HG03066 (cell line): ENCODE data around the gene NINJ1.
"Not testable (repeated sequence)": the region's sequence is repeated elsewhere in the genome, so short reads cannot be mapped to it uniquely, and the experiment has no call there.

Source experiments
- ATAC-seq: cut with Tn5 transposase; IDR thresholded peaks from one replicate; pipeline ENCODE4 v1.9.1; 2021; ENCODE audit warnings: low read depth; ENCODE audit not compliant: unreplicated experiment

Gene NINJ1

DNA sequence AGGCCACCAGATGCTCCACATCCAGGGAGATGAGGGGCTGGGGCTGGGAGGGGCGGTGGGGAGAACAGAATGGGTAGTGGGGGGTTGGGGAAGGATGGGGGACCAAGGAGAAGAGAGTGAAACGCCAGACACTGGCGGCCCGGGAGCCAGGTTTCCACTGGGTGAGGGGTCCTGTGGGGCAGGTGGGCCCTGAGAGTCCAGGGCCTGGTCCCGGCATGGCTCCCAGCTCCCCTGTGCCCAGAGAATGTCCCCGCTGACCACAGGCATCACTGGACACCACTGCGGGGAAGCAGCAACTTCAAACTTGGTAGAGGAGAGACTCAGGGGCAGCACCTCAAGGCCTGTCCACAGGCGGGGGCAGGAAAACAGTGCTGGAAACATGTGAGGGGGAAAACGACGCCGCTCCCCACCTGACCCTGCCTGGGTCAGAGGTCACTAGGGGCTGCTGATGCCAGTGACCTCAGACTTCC is 13.2 kb downstream of the NINJ1 start:
- ATAC-seq, result no peak

GRCh38 chr9:93119953-93120845 is 13.9 kb downstream of the NINJ1 start:
- ATAC-seq, result peak; percentile 91

DNA sequence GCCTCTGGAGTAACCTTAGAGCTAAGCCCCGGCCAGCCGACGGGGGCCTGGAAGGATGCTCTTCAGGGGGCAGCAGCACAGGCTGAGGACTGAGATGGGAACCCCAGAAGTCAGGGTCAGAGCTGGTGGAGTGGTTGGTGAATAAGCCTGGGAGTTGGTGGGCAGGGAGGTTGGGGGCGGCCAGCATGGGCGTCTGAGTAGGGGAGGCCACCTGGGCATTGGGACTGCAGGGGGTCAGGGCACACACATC is 14.4 kb downstream of the NINJ1 start:
- no peak for ATAC-seq

DNA sequence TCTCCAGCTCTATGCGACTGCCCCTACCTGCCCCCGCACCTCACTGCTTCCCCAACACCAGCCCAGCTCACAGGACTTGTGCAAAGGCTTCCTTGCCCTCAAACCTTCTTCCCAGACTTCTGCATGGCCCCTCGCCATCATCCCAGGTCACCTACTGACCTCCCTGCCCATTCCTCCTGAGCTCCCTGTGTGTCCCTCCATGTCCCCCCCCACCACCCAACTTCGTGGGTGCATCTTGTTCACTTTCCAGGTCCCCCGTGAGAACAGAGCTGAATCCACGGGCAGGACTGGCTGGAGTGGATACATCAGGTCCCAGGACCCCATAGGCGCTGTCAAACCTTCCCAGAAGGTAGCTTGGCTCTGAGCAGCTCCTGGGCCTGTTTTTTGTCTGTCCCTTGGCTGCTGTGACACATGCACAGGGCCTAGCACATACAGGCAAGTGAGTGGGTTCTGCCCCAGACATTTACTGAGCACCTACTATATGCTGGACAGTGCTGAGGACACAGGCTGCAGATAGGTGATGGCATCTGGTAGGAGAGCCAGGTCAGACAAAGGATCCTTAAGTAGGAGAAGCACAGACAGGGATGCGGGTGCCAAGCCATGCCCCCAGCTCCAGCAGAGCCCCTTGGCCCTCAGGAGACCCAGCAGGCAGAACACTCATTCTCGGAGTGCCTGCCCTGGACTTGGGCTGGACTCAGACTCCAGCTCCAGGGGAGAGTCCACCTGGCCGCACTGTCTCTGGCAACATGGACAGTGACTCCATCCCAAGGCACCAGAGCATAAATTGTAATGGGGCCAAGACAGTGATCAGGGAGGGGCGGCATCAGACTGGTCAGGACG is 15.0 kb downstream of the NINJ1 start:
- no peak for ATAC-seq

DNA sequence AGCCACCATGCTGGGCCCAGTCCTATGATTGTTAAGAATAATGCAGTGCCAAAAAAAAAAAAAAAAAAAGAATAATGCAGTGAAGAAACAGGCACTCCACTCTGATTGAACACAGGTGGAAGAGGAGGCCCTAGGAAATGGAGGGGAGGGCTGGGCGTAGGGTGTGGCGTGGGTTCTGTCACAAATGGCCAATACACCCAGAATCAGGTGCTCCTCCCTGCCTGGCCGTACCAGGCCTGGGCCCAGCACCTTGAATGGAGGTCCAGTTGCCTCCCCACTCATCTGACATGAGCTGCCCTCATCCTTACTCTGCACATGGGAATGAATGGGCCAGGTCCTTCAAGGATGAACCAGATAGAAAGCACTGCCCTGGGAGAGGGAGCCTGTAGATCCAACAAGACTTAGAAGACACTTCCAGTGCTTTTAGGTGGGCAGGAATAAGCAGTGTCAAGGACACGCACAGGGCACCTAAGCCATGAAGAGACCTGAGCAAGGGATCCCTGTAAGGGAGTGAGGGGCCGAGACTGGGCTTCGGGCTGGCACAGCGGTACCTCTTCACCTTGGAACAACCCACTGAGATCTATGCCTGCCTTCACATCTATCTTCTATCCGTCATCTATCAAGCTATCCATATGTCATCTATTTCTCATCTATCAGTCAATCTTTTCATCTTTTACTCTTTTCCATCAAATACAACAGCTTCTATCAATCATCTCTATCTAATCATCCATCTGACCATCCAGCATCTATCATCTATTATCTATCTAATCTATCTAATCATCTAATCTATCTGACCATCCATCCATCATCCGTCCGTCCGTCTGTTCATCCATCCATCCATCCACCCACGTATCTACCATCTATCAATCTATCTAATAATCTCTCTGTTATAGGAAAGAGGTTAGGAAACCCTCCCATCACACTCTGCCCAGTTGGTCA is 15.9 kb downstream of the NINJ1 start:
- ATAC-seq, result no peak

- not testable (repeated sequence) for ATAC-seq
Observed at GRCh38 chr9:93117521-93117920, 16.5 kb downstream of the NINJ1 start.

DNA sequence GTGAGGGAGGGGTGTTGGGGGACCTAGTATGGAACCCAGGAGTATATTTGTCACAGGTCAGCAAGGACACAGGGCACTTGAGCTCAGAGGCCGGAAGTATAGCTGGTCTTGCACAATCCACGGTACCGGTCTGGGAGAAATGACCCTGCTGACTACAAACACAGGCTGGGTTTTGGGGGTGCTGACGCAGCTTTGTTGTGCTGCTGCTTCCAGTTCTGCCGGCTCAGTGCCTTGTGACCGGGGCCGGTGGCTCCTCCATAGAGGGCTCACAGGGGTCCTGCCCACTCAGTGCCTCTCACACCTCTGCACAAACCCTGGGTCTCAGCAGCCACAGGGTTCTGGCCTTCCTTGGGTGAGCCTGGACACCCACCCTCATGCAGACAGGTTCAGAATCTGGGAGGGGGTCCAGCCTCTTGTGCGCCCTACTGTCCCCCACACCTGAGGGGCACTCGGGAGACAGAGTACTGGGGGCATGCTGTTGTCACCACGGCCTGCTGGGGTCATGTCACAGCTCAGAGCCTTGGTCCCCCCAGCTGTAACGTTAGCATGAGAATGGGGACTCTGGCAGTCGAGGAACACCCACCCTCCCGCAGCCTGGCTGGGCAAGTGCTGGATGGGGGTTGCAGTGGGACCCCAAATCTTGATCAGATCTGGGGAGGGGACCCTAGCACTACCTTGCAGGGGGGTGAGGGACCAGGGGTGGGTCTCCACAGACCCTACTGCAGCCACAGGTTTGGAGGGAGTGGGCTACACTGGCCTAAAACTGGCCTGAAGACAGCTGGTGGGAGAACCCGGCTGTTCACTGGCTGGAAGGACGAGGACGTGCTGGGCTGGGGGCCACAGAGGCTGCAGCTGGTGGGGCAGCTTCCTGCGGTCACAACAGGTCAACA is 17.7 kb downstream of the NINJ1 start:
- ATAC-seq, result no peak

GRCh38 chr9:93115486-93116071 is 18.5 kb downstream of the NINJ1 start:
- no peak for ATAC-seq

DNA sequence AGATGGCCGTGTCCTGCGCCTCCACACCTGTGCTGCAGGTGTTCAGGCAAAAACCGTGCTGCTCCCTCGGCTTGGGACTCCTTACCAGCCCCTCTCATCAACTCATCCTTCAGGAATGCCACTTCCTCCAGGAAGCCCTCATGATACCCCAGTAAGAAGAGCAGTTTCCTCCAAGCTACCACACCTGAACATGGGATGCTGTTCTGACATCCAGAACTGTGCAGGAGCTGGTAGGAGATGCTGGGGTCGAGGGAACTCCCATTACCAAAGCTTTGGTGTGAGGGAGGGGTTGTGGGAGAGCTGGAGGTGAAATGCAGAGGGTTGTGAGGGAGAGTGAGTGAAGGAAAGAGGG is 19.1 kb downstream of the NINJ1 start:
- no peak for ATAC-seq

GRCh38 chr9:93114169-93114983 is 19.7 kb downstream of the NINJ1 start:
- no peak for ATAC-seq

DNA sequence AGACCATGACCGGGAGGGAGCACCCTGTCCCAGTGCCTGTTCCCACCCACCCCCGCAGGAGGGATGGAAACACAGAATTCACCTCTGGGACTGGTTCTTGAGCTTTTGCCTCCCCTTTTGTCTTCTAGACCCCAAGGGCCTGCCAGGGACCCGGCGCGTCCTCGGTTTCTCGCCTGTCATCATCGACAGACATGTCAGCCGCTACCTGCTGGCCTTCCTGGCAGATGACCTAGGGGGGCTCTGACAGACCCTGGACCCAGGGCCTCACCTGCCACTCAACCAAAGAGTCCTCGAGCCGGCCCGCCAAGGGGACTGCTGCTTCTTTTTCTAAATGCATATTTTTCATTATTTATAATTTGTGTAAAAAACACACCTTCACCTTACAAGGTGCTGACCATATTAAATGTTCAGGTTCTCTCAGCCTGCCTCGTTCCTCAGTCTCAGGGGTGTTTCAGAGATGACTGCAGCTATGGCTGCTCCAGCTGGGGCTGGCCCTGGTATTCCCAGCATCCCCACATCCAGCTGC is 21.1 kb downstream of the NINJ1 start:
- no peak for ATAC-seq

GRCh38 chr9:93112116-93112863 is 21.8 kb downstream of the NINJ1 start:
- no peak for ATAC-seq

DNA sequence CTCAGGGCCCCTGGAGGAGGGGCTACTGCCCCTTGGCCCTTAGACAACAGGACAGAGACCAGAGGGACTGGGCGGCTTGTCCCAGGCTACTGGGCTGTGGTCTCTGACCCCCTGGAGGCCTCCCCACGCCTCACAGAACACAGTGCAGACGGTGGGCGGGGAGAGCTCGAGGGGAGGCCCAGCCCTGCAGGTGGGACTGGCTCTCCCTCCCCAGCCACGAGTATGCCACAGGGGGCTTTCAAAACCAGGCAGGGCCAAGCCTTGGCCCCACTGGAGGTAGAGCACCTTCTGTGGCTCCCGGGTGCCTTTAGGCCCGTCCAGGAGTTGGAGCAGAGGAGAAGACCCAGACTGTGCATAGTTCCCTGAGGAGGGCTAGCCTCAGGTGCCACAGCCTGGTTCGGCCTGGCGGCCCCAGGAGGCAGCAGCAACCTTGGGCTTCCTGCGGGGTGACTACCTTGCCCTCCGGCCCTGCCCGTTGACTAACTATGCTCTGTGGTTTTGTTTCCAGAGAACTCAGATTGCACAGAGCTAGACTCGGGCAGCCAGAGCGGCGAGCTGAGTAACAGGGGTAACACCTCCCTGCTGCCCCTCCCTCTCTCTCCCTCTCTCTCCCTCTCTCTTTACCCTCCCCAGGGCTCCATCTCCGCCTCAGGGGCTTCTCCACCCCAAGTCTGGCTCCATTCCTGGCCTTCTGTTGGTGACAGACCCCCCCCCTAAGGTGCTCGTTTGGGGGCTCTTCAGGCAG is 22.5 kb downstream of the NINJ1 start:
- ATAC-seq, result no peak

DNA sequence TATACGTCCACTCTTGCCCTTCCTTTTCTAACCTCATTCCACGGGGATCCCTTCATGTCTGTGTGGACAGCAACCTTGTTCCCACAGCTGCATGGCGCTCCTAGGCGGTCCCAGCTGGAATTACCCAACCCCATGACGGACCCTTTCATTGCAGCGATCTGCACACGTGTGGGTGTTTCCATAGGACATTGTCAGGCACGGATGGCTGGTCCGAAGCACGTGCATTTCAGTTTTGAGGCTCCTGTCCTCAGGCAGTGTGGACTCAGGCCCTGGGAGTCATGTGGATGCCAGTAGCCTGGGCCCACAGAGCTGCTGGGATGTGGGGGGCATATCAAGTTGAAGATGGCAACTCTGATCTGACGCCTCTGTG is 23.1 kb downstream of the NINJ1 start:
- no peak for ATAC-seq

DNA sequence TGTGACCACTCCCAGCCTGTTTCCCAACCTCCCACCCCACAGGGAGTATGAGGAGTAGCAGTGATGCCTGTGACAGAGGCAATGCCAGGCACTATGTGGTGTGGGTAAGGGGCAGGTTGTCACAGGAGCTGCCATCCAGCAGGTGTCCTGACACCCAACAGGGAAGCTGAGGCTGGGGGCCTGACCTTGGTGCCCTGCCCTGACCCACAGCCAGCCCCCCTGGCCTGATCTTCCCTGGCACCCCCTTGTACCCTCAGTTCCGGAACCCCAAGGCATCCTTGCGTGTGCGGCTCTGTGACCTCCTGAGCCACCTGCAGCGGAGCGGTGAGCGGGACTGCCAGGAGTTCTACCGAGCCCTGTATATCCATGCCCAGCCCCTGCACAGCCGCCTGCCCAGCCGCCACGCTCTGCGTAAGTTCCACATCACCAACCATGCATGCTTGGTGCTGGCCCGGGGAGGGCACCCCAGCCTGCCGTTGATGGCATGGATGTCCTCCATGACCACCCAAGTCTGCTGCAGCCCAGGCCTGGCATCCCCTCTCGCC is 23.7 kb downstream of the NINJ1 start:
- no peak for ATAC-seq

DNA sequence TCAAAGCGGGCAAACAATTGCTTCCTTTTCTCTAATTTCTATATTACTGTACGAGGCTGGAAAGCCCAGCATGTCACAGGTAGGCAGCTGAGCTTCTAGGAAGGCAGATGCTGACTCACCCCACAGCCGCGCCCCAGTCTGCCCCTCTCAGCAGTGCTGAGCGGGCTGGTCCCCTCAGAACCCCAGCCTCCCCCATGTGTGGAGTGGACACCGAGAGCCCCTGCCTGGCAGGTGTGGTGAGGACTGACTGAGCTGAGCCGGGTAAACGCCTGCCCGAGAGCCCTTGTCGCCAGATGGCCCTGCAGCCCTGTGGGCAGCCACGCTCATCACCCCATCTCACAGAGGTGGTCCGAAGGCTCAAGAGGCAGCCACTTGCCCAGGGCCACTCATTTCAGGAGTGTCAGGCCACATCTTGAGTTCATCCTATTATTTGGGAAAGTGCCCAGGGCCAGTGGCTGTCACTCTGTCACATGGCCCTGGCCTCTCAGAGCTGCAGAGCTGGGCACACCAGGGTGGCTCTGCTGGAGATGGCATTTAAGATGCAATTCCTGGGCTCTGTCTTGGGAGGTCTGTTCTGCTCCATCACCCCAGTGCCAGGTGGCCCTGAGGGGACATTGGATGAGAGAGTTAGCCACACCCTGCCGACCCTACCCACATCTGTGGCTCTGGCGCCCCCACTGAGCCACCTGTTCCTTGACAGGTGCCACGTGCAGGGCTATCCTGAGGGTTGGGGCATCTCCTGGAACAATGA is 25.6 kb downstream of the NINJ1 start:
- no peak for ATAC-seq
